ENCODE data around the gene LDLRAD4.
"Not testable (repeated sequence)": the region's sequence is repeated elsewhere in the genome, so short reads cannot be mapped to it uniquely, and the experiment has no call there.

Gene LDLRAD4

DNA sequence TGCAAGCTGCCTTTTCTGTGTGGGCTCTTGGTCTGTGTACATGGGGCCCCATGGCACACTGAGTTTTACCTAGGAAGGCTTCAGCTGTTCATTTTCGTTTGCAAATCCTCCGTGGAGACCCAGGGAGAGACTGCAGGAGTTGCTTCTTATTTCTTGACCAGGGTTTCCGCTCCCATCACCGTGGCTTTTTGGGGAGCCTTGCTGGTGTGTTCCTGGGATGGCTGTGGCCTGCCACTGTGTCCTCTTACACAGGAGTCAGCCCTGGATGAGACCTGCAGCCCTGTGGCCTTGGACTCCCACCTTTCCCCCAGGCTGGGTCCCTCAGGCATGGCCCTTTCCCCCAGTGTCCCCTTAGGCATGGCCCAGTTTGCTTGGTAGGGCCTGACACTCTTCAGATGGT, 370.8 kb downstream of the LDLRAD4 start:
- Mint-ChIP-seq H3K27me3 (no peaks in the 10 kb centered on the region), H3K4me1 (ENCODE audit: low read depth) (peaks cover 75% of the 10 kb centered on the region), H3K4me3 (no peak overlapping the region), H3K27ac (peak overlapping the region; percentile 45), H3K36me3 (ENCODE audit: low read depth) (peaks cover 19% of the 10 kb centered on the region), H3K9me3 (no peaks in the 10 kb centered on the region)

DNA sequence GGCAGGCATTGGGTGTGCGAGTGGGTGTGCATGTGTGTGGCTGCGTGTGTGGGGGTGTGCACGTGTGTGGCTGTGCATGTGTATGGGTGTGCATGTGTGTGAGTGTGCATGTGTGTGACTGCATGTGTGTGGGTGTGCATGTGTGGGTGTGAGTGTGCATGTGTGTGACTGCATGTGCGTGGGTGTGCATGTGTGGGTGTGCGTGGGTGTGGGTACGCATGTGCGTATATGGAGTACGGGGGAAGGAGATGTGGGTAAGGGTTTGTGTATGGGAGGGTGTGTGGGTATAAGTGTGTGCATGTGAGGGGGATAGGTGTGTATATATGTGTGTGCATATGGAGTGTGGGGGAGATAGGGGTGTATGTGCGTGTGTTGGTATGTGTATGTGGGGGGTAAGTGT, 371.4 kb downstream of the LDLRAD4 start:
- peaks cover 19% of the 10 kb centered on the region for H3K36me3 Mint-ChIP-seq (ENCODE audit: low read depth)
- H3K9me3 Mint-ChIP-seq: no peaks in the 10 kb centered on the region
- peaks cover 70% of the 10 kb centered on the region for H3K4me1 Mint-ChIP-seq (ENCODE audit: low read depth)
- no peak overlapping the region for H3K4me3 Mint-ChIP-seq
- H3K27me3 Mint-ChIP-seq: no peaks in the 10 kb centered on the region
- H3K27ac Mint-ChIP-seq: peak overlapping the region; percentile 45

DNA sequence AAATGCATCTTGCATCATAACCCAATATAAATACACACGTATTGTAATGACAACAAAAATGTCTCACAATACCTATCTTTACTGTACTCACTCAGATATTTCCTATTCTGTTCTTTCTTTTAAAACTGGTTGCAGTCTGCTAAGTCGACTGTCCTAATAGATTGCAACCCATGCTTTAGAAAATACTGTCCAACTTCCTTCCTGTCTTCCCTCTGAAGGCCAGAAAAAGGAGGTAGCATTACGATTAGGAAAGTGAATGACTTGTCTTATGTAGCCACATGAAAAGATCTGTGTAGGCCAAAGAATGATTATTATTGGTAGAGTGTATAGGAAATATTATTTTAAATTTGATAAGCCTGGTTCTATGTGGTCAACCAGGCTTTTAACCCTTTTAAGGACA, 373.7 kb downstream of the LDLRAD4 start:
- Mint-ChIP-seq H3K4me1 (ENCODE audit: low read depth) (peaks cover 47% of the 10 kb centered on the region), H3K4me3 (no peak overlapping the region), H3K27me3 (no peaks in the 10 kb centered on the region), H3K9me3 (peaks cover 21% of the 10 kb centered on the region), H3K36me3 (ENCODE audit: low read depth) (peaks cover 41% of the 10 kb centered on the region), H3K27ac (no peak overlapping the region)

DNA sequence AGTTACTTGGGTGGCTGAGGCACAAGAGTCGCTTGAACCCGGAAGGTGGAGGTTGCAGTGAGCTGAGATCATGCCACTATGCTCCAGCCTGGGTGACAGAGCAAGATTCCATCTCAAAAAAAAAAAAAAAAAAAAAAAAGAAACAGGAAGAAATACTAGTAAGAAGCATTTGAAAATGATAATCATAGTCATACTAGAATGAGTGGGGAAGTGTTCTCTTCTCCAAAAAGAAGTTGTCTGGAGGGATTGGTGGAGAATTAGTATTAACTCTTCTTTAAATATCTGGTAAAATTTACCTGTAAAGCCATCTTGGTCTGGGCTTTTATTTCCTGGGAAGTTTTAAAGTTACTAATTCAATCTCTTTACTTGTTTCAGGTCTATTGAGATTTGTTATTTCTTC, 376.0 kb downstream of the LDLRAD4 start:
- Mint-ChIP-seq H3K27me3 (no peaks in the 10 kb centered on the region), H3K4me3 (no peak overlapping the region), H3K27ac (no peak overlapping the region), H3K36me3 (ENCODE audit: low read depth) (peaks cover 57% of the 10 kb centered on the region), H3K4me1 (ENCODE audit: low read depth) (peaks cover 33% of the 10 kb centered on the region), H3K9me3 (peaks cover 38% of the 10 kb centered on the region)

DNA sequence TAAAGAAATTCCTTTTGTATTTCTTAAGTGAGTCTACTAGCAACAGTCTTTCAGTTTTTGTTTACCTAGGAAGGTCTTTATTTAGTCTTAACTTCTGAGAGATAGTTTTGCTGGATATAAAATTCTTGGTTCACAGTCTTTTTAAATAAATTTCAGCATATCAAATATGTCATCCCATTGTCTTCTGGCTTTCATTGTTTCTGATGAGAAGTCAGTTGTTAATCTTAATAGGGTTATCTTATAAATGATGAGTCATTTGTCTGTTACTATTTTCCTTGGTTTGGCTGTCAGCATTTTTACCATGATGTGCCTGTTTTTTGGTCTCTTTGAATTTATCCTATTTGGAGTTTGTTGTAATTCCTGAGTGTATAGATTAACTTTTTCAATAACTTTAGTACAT, 378.5 kb downstream of the LDLRAD4 start:
- Mint-ChIP-seq H3K36me3 (ENCODE audit: low read depth) (peaks cover 56% of the 10 kb centered on the region), H3K27ac (no peak overlapping the region), H3K27me3 (no peaks in the 10 kb centered on the region), H3K4me3 (no peak overlapping the region), H3K9me3 (peaks cover 38% of the 10 kb centered on the region), H3K4me1 (ENCODE audit: low read depth) (peaks cover 11% of the 10 kb centered on the region)

DNA sequence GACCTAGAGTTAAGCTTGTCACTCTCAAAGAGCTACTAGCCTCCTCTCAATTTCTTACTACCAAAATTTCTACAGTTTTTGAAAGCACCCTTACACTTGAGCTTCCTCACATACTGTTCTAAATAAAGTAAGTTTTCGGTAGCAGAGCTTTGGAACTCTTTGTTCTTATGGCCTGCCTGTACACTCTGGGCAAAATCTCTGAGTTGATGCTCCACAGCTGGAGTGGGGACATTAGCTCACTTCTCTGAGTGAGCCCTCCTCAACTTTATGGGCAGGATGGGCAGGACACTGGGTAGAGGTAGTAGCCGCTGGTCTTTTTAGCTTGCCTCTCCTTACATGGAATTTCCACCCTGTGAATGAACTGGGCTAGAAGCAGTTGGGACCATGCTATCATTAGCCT, 380.0 kb downstream of the LDLRAD4 start:
- Mint-ChIP-seq H3K27ac (no peak overlapping the region), H3K36me3 (ENCODE audit: low read depth) (peaks cover 56% of the 10 kb centered on the region), H3K27me3 (no peaks in the 10 kb centered on the region), H3K9me3 (peaks cover 38% of the 10 kb centered on the region), H3K4me1 (ENCODE audit: low read depth) (peaks cover 7% of the 10 kb centered on the region), H3K4me3 (no peak overlapping the region)

DNA sequence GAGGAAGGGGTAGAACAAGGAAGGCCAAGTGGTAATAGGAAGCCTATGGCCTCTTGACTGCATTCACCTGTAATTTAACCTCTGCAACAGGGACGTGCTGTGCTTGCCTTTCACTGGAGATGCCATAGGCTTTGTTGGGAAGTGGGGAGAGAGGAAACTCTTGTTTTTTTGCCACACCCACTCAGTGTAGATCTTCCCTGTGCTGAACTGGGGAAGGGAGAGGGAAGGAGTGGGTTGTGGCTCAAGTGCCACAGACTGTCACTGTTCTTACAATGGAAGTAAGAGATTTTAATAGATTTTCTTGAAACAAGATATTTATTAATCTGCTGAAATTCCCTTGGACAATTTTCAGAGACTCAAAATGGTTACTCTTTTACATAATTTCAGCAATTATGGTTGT, 380.5 kb downstream of the LDLRAD4 start:
- peaks cover 52% of the 10 kb centered on the region for H3K36me3 Mint-ChIP-seq (ENCODE audit: low read depth)
- no peak overlapping the region for H3K4me3 Mint-ChIP-seq
- peaks cover 7% of the 10 kb centered on the region for H3K4me1 Mint-ChIP-seq (ENCODE audit: low read depth)
- H3K27me3 Mint-ChIP-seq: no peaks in the 10 kb centered on the region
- no peak overlapping the region for H3K27ac Mint-ChIP-seq
- H3K9me3 Mint-ChIP-seq: peaks cover 38% of the 10 kb centered on the region

DNA sequence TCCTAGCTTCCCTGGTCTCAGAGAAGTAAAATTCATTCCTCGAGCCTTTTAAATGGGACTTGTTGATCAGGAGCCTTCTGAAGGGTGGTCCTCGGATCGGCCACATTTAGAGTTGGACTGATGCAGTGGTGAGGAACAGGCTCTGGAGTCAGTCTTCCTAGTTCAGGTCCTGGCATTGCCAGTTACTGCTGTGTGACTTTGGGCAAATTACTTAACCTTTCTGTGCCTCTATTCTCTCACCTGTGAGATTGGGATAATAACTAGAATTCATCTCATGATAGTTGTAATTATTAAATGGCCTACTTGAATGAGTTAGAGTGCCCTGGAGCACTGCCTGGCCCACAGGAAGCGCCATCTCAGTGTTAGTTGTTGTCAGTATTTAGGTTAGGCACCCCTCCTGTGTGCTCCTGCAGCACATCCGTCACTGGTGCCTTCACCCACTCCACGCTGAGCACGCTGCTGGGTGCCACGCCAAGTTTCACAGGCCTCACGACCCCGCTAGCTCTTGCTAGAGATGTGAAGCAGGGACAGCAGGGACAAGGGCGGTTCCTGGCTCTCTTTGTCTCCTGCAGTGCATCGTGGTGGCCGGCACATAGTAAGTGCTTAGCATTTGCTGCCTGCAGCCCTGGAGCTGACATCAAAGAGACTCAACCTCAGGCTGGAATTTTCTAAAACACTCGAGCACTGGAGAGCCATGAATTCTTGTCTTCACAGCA, 384.9 kb downstream of the LDLRAD4 start:
- peaks cover 5% of the 10 kb centered on the region for H3K9me3 Mint-ChIP-seq
- no peak overlapping the region for H3K27ac Mint-ChIP-seq
- H3K4me3 Mint-ChIP-seq: no peak overlapping the region
- H3K36me3 Mint-ChIP-seq (ENCODE audit: low read depth): peaks cover 11% of the 10 kb centered on the region
- no peaks in the 10 kb centered on the region for H3K27me3 Mint-ChIP-seq
- peaks cover 11% of the 10 kb centered on the region for H3K4me1 Mint-ChIP-seq (ENCODE audit: low read depth)

DNA sequence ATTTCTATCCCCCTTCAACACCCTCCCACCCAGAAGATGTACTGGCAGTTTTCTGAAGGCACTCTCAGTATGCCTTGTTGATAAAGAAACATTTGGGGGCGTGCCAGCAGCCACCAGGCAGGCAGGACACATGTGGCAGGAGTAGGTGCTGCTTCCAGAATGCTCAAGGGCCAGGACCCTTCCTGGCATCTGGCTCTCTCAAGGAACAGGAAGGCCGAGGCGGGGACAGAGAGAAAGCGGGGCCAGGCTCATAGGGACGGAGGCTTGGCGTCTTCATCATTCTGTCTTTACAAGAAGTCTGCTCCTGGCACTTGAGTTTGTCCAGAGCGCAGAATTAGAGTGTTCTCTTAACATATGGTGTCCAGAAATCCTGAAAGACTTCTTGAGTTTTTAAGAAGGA, 386.2 kb downstream of the LDLRAD4 start:
- Mint-ChIP-seq H3K27ac (no peak overlapping the region), H3K9me3 (no peaks in the 10 kb centered on the region), H3K27me3 (no peaks in the 10 kb centered on the region), H3K36me3 (ENCODE audit: low read depth) (peaks cover 4% of the 10 kb centered on the region), H3K4me3 (no peak overlapping the region), H3K4me1 (ENCODE audit: low read depth) (peaks cover 21% of the 10 kb centered on the region)

DNA sequence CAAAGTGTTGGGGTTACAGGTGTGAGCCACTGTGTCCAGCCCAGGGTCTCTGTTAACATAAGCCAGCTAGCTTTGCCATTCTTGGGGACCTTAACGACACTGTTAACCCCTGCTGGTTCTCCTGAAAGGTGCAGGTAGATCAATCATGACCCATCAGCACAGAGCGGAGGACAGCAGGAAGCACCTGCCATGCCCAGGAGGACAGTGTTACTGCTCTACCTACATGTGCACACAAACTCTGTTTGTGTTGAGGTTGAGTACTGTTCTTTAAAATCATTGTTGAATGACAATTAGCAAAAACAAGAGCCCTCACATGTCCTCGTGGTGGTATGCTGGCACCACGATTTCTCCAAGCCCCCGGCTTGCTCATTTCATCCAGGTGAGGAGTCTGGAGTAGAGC, 386.9 kb downstream of the LDLRAD4 start:
- H3K27ac Mint-ChIP-seq: no peak overlapping the region
- H3K9me3 Mint-ChIP-seq: no peaks in the 10 kb centered on the region

DNA sequence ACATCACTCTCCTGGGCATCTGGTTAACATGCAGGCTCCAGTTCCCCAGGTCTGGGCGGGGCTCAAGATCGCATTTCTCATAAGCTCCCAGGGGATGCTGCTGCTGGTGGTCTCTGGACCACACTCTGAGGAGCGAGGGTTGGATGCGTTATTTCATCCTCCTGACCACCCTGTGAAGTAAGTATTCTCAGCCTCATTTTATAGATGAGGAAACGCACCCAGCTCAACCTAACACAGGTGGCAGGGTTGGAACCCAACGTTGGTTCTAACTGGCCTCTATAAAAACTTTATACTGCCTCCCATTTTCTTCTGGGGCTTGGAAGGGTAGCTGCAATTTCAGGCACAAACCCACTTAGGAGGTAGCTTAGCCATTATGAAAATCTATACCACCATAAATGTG, 387.3 kb downstream of the LDLRAD4 start:
- Mint-ChIP-seq H3K4me1 (ENCODE audit: low read depth) (peaks cover 28% of the 10 kb centered on the region), H3K4me3 (no peak overlapping the region), H3K36me3 (ENCODE audit: low read depth) (peaks cover 4% of the 10 kb centered on the region), H3K27ac (no peak overlapping the region), H3K9me3 (no peaks in the 10 kb centered on the region), H3K27me3 (no peaks in the 10 kb centered on the region)

More for the DNA sequence above, 386.9 kb downstream of the LDLRAD4 start:
- Mint-ChIP-seq H3K36me3 (ENCODE audit: low read depth) (peaks cover 4% of the 10 kb centered on the region), H3K4me1 (ENCODE audit: low read depth) (peaks cover 24% of the 10 kb centered on the region), H3K4me3 (no peak overlapping the region), H3K27me3 (no peaks in the 10 kb centered on the region)

DNA sequence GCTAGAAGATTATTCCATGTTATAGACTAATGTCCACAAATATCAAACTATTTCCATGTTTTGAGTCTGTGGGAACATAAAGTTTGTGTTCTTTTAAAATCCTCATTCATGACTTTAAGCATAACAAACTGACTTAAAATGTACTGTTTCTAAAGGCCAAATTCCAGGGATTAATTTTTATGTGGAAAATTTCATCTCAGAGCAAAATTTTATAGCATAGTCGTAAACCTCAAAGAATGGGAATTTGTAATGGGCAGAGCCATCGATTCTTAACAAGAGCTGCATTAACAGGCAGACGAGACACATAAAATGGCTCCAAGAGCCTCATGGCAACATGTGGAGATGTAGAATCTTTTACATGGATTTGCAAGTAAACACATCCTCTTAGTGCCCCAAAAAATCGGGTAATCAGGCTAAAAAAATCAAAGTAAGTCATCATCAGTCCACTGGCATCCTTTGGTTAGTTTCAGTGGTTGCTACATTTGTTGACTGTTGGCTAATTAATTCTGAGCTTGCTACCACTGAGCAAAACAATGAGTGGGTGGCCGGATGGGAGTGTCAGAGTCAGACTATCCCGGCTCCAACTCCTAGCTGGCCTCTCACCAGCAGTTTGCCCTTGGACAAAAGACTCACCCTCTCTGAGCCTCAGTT, 388.2 kb downstream of the LDLRAD4 start:
- H3K27me3 Mint-ChIP-seq: no peaks in the 10 kb centered on the region
- no peak overlapping the region for H3K27ac Mint-ChIP-seq
- no peak overlapping the region for H3K4me3 Mint-ChIP-seq
- H3K4me1 Mint-ChIP-seq (ENCODE audit: low read depth): peaks cover 37% of the 10 kb centered on the region
- H3K9me3 Mint-ChIP-seq: no peaks in the 10 kb centered on the region
- peaks cover 2% of the 10 kb centered on the region for H3K36me3 Mint-ChIP-seq (ENCODE audit: low read depth)

DNA sequence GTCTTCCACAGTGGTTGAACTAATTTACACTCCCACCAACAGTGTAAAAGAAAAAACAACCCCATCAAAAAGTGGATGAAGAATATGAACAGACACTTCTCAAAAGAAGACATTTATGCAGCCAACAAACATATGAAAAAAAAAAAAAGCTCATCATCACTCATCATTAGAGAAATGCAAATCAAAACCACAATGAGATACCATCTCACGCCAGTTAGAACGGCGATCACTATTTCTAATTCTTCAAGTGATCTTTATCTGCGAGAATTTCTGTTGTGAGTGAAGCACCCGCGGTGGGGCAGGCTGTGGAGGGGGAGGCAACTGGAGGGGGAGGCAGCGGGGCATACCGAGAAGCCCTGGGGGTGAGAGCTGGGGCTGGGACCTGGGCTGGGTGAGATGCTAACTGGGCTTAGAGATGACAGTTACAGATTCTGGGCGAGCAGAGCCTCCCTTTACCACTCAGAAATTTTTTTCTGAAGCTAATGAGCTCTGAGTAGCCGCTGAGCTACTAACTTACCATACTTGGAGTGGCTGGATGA, 389.5 kb downstream of the LDLRAD4 start:
- not testable (repeated sequence) for H3K36me3 Mint-ChIP-seq (ENCODE audit: low read depth); H3K27me3 Mint-ChIP-seq; H3K27ac Mint-ChIP-seq; H3K9me3 Mint-ChIP-seq
- H3K4me1 Mint-ChIP-seq (ENCODE audit: low read depth): peaks cover 50% of the 10 kb centered on the region
- peak overlapping the region; percentile 7 for H3K4me3 Mint-ChIP-seq

DNA sequence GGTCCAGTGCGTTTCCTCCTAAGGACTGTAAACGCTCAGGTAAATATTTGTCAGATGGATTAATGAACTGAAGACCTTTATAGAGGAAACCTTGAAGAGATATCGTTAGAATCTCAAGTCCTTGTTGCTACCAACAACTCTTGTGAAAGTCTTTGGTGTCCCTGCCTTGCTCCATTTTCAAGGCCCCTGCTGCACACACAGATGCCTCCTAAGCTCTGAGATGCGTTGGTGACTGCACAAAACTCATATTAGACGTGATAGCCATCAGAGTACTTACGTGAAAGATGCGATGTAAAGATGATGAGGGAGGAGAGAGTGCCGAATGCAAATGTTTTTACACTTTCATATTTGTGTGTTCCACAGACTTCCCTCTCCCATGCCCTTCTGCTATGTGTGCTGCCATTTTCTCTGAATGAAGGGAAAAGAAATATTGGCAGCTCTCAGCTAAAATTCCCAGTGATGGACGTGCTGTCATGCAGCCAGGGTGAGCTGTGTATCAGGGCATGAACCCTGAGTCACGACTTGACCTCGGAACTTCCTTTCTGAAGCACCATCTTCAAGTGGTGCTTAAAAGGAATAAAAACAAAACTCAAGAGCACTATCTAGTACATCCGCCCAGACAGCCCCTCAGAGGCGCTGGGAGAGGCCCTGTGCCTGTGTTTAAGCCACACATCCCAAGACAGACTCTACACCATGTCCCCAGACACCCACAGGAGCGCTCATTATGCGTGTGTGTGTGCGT, 390.4 kb downstream of the LDLRAD4 start:
- H3K27me3 Mint-ChIP-seq: no peaks in the 10 kb centered on the region
- H3K36me3 Mint-ChIP-seq (ENCODE audit: low read depth): no peaks in the 10 kb centered on the region
- no peaks in the 10 kb centered on the region for H3K9me3 Mint-ChIP-seq
- H3K4me3 Mint-ChIP-seq: peak overlapping the region; percentile 48
- H3K27ac Mint-ChIP-seq: peak overlapping the region; percentile 75
- H3K4me1 Mint-ChIP-seq (ENCODE audit: low read depth): peaks cover 59% of the 10 kb centered on the region

DNA sequence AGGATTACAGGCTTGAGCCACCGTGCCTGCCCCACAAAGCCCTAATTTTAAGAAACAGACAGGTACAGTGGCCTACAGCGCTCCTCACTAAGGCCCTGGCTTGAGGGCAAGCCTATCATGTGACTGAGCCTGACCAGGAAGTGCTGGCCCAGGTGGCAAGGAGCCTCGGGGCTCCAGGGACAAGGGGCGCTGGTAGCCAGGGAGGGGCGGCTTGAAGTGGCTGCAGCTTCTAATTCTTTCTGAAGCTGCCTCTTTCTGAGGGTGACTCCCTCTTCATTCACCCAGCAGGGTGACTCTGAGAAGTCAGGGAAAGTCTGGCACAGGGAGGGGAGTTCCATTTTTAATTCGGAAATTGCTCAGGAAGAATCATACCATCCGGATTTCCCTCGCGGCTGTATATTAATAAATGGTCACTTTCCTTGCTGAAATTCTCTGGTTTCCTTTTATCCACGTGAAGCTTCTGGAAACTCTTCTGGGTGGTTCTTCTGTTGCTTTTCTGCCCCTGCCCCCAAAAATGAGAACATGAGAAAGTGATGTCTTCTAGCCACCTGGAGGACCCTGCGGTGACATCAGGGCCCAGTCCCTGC, 392.1 kb downstream of the LDLRAD4 start:
- H3K4me3 Mint-ChIP-seq: peak overlapping the region; percentile 89
- peaks cover 76% of the 10 kb centered on the region for H3K4me1 Mint-ChIP-seq (ENCODE audit: low read depth)
- no peaks in the 10 kb centered on the region for H3K36me3 Mint-ChIP-seq (ENCODE audit: low read depth)
- H3K9me3 Mint-ChIP-seq: no peaks in the 10 kb centered on the region
- no peaks in the 10 kb centered on the region for H3K27me3 Mint-ChIP-seq
- H3K27ac Mint-ChIP-seq: peak overlapping the region; percentile 92
